Spleen (tissue), 7 donors: ENCODE results near the gene DDX3X.

Experiments
- POLR2AphosphoS5 ChIP-seq, 3 donors: sonication (generic); formaldehyde crosslinking; IDR thresholded peaks; one replicate each; pipeline ENCODE4 v1.5.1; 2017; ENCODE audit warnings: antibody characterized with exemption in 3 of 3
- TF ChIP-seq, protein P1 (sequence below), 11 experiments: fragments of 200-600 bp in 7 of 11; fragments of 450-650 bp in 4 of 11; sonication (generic) in 4 of 11; IDR thresholded peaks in 8 of 11; conservative IDR thresholded peaks in 3 of 11; 1 replicate in 7 of 11; 2 replicates in 4 of 11; pipeline versions ENCODE4 v1.4.0 to v1.8.0; 2016 to 2021; ENCODE audit warnings: antibody characterized with exemption in 11 of 11, inconsistent platforms in 4 of 11, mild to moderate bottlenecking in 1 of 11
- donor health status: DM: no; HTN: no; CAD: no; lungs with moderate emphysema.
- donor health status: DM: no; HTN: no; CAD: no.
- donor health status: DM: no; HTN: no; CAD: no.

DNA sequence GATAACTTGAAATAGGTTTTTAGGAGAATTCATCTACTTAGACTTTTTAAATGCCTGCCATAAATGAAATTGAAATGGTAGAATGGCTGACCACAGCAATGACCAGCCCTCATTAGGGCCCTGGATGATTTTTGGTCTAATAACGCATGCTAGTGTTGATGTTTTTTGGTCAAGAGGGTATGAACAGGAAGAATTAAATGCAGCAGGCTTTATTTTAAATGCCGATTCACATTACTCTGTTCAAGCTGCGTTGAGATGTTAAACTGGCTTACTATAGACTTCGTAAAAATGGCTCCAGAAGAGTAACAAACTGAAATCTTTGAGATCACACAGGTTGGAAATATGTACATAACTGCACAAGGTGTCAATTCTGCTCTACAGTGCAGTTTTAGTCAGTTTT is 14.6 kb downstream of the DDX3X start:
- TF ChIP-seq, protein P1, sequence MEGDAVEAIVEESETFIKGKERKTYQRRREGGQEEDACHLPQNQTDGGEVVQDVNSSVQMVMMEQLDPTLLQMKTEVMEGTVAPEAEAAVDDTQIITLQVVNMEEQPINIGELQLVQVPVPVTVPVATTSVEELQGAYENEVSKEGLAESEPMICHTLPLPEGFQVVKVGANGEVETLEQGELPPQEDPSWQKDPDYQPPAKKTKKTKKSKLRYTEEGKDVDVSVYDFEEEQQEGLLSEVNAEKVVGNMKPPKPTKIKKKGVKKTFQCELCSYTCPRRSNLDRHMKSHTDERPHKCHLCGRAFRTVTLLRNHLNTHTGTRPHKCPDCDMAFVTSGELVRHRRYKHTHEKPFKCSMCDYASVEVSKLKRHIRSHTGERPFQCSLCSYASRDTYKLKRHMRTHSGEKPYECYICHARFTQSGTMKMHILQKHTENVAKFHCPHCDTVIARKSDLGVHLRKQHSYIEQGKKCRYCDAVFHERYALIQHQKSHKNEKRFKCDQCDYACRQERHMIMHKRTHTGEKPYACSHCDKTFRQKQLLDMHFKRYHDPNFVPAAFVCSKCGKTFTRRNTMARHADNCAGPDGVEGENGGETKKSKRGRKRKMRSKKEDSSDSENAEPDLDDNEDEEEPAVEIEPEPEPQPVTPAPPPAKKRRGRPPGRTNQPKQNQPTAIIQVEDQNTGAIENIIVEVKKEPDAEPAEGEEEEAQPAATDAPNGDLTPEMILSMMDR (IDR thresholded peaks at IDR 0.05 in 8 of 11, conservative IDR thresholded peaks at IDR 0.05 in 3 of 11): no peak
- peak in 1 of 3 donors; percentile 41 for TF ChIP-seq POLR2AphosphoS5 (IDR thresholded peaks at IDR 0.05)
